Measurements from ENCODE around the gene GFY.
"Not testable (repeated sequence)": the region's sequence is repeated elsewhere in the genome, so short reads cannot be mapped to it uniquely, and the experiment has no call there.

The GFY gene

DNA sequence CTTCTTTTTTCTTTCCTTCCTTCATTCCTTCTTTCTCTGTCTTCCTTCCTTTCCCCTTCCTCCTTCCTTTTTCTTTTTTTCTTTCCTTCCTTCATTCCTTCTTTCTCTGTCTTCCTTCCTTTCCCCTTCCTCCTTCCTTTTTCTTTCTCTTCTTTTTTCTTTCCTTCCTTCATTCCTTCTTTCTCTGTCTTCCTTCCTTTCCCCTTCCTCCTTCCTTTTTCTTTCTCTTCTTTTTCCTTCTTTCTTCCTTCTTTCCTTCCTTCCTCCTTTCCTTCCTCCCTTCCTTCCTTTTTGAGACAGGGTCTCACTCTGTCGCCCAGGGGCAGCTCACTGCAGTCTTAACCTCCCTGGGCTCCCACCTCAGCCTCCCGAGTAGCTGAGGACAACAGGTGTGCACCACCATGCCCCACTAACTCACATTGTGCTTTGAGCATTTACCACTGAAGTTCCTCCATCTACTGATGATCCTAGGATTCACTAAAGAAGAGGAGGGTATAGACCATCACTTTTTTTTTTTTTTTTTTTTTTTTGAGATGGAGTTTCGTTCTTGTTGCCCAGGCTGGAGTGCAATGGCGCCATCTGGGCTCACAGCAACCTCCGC lies 19.0 kb downstream of the GFY start:
- DNase-seq (ENCODE audit: low spot score), result not testable (repeated sequence)

- no peak for DNase-seq (ENCODE audit: low spot score)
These were observed 20.8 kb downstream of the GFY start for GRCh38 chr19:49445997-49446396.

DNA sequence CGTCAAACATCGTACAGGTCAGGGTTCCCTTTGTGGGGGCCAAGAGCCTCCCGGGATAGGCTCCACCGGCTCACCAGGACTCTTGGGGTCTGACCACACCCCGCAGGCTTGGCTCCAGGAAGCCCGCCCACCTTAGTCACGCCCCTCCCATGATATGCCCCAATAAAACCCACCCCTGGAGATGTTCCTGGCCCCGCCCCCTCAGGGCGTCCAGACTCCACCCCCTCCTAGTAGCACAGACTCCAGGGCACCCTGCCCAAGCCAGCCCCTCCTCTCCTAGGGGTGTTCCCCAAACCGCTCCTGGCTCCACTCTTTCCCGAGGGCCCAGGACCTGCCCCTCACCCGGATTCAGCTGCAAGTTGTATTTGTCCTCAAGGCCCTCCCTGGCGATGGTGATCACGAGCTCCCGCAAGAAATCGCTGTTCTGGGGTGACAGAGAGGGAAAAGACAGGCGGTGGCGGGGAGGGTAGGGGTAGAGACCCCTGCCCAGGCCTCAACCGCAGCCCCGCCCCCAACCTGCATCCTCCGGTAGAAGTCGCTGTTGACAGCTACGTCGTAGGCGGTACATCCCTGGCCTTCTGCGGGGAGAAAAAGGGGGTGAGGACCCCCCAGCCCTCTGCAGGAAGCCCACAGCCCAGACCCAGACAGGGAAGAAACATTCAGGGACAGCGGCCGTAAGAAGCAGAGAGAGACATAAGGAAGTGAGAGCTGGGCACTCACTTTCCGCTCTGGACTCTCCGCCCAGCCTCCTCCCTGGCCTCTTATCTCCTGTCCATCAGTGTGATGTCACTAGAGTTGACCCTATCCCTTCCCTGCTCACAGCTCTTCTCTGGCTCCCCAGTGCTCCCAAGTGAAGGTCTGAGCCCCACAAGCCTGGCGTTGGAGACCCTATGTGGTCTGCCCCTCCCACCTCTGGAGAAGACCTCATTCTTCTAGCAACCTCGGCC lies 22.6 kb downstream of the GFY start:
- no peak for DNase-seq (ENCODE audit: low spot score)

GRCh38 chr19:49448432-49448786 lies 23.2 kb downstream of the GFY start:
- no peak for DNase-seq (ENCODE audit: low spot score)

DNA sequence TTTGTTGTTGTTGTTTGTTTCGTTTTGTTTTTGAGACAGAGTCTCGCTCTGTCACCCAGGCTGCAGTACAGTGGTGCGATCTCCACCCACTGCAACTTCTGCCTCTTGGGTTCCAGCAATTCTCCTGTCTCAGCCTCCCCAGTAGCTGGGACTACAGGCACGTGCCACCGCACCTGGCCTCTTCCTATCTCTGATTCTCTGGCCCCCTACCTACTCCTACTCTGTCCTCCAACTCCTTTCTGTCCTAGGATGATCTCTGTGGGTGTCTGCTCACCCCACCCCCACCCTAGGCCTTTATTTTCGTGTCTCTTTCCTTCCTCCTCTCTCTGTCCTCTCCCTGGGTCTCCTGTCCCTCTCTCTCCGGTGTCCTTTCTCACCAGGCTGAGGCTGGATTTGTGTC lies 25.2 kb downstream of the GFY start:
- DNase-seq (ENCODE audit: low spot score), result no peak

DNA sequence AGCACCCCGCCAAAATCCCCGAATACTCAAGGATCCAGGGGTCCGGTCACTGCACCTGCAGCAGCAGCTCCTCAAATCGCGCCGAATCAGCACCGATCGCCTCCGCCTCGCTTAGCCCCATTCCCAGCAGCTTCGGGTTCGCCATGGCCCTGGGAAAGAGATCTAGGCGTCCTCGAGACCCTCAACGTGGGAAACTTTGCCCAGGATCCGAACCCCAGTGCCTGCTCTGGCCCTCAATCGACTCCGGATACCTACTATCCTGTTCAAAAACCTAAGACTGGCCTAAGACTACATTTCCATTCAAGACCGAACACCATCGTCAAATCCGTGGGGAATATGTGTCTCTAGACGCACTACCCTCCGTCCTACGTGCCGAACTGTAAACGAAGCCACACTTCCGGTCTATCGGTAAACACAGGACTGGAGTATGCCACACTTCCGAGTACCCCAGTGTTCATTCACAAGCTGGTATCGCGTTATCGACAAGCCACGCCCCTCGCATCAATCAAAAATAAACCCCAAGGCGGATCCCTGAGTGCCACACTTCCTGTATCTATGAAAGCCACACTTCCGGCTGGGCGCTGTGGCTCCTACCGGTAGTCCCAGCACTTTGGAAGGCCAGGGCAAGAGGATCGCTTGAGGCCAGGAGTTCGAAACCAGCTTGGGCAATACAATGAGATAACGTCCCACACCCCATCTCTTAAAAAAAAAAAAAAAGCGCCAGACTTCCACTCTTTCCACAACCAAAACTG lies 26.4 kb downstream of the GFY start, which contains the start of gene PIH1D1:
Gene PIH1D1 (minus strand): TSS at position 385 of the 752 bp plus-strand sequence. CDS start 240 bp downstream, at position 145.
- peak; percentile 99 for DNase-seq (ENCODE audit: low spot score)

DNA sequence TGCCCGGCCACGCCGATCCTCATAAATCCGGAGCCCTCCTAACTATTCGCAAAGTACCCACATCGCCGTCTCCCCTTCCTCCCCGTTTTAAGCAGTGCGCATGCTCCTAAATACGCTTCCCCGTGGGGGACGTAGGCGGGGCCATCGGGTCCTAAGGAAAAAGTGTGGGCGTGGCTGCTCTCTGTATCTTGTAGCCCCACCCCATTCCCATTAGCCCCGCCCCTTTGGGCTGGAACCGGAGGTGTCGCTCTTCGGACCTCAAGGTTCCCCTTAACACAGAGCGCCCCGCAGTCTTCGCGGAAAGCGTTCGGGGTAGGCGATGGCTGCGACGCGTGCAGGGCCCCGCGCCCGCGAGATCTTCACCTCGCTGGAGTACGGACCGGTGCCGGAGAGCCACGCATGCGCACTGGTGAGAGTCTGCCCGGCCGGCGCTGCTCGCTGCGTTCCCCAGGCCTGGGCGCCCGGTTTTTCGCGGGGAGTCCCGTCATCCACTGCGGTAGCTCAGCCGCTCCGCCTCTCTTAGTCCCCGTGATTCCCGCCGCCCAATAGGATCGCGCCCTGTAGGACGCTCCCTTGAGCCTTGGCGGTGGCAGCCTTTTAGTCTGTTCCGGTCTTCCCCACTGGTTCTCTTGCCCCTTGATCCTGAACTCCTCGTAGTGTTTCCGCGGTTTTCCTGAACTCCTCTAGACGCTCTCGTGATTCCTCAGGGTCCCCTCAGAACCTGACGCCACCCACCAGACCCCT lies 28.0 kb downstream of the GFY start, which contains the start of gene ALDH16A1:
Gene ALDH16A1 (plus strand): TSS at position 213 of the 744 bp plus-strand sequence. CDS start 107 bp downstream, at position 320.
- DNase-seq (ENCODE audit: low spot score), result peak; percentile 98

DNA sequence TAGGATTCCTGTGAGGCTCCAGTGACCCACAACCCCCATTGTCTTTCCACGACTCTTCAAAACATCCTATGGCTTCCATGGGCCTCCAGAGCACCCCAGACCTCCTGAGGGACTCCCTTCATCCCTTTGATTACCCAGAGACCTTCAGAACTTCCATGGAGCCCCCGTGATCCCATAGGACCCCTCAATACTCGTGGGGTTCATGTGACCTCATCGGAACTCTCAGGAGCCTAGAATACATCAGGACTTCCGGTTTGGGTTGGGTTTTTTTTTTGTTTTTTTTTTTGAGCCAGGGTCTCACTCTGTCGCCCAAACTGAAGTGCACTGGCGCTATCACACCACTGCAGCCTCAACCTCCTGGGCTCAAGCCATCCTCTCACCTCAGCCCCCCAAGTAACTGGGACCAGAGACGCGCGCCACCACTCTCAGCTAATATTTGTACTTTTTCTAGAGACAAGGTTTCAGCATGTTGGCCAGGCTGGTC lies 28.6 kb downstream of the GFY start:
- no peak for DNase-seq (ENCODE audit: low spot score)

DNA sequence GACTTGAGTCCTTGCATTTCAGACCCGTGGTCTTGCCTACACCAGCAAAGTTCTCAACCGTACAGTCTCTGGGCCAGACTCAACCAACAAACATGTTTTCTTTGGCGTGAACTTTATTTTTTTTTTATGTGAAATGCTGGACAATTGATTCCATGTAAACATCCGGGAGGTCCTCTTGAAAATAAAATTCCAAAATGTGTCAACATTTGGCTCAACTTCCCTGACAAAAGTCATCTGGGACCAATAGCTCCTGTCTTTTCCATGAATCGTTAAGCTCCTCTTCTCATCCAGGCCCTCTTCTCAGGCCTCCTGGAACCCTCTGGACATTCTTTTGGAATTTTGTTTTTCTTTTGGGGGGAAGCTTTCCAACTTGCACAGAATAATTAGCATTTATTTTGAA lies 30.6 kb downstream of the GFY start:
- DNase-seq (ENCODE audit: low spot score), result no peak

DNA sequence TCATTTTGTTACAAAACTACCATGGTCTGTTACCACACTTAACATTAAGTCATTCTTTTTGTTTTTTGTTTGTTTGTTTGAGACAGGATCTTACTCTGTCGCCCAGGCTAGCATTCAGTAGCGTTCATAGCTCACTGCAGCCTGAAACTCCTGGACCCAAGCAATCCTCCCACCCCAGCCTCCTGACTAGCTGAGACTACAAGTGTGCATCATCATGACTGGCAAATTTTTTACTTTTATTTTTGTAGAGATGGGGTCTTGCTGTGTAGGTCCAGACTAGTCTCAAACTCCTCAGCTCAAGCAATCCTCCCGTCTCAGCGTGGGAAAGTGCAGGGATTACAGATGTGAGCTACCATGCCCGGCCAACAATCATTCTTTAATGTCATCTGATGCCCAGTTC lies 31.1 kb downstream of the GFY start:
- no peak for DNase-seq (ENCODE audit: low spot score)

GRCh38 chr19:49458567-49458903 lies 33.3 kb downstream of the GFY start:
- DNase-seq (ENCODE audit: low spot score), result no peak

DNA sequence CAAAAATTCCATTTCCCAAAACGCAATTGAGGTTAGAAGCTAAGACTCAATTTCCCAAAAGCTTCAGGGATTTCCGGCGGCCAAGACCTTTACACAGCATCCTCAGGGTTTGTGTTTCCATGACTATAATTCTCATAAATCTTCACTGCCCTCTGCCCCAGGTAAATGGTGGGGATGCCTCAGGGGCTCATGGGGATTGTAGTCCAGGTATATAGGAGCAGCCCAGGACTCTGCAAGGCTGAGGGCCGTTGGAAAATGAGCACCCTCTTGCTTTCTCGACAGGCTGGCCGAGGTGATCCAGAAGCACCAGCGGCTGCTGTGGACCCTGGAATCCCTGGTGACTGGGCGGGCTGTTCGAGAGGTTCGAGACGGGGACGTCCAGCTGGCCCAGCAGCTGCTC lies 34.2 kb downstream of the GFY start:
- no peak for DNase-seq (ENCODE audit: low spot score)

GRCh38 chr19:49461130-49461529 lies 35.9 kb downstream of the GFY start:
- not testable (repeated sequence) for DNase-seq (ENCODE audit: low spot score)

DNA sequence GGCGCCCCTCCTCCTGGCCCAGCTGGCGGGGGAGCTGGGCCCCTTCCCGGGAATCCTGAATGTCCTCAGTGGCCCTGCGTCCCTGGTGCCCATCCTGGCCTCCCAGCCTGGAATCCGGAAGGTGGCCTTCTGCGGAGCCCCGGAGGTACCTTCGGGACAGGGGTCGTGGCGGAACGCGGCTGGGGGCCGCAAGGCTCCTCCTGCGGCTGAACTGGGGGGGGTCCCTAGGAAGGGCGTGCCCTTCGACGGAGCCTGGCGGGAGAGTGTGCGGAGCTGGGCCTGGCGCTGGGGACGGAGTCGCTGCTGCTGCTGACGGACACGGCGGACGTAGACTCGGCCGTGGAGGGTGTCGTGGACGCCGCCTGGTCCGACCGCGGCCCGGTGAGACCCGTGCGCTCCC lies 36.5 kb downstream of the GFY start:
- no peak for DNase-seq (ENCODE audit: low spot score)

GRCh38 chr19:49462492-49462891 lies 37.3 kb downstream of the GFY start:
- DNase-seq (ENCODE audit: low spot score), result no peak

DNA sequence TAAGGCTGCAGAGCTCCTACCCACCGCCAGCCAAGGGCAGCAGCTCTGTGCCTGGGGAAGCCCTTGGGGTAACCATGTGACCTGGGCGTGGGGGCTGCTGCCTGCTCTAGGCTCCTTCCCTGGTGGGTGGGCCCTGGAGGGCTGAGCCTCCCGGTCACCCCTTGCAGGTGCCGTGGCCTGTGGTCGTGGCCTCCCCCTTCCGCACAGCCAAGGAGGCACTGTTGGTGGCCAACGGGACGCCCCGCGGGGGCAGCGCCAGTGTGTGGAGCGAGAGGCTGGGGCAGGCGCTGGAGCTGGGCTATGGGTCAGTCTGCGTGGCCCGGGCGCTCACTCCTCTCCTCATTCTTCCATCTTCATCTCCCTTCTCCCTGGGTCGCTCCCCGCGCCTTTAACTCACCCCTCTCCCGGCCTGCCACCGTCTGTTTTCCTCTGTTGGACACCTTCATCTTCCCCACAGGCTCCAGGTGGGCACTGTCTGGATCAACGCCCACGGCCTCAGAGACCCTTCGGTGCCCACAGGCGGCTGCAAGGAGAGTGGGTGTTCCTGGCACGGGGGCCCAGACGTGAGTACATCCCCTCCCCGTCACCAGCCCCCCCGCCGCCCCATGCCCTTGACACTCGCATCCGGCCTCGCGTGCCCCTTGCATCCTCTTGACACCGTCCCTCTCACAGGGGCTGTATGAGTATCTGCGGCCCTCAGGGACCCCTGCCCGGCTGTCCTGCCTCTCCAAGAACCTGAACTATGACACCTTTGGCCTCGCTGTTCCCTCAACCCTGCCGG lies 39.0 kb downstream of the GFY start:
- no peak for DNase-seq (ENCODE audit: low spot score)

- DNase-seq (ENCODE audit: low spot score), result no peak
These were observed 40.2 kb downstream of the GFY start for GRCh38 chr19:49465371-49465770.

- DNase-seq (ENCODE audit: low spot score), result no peak
These were observed 43.0 kb downstream of the GFY start for GRCh38 chr19:49468199-49468598.

DNA sequence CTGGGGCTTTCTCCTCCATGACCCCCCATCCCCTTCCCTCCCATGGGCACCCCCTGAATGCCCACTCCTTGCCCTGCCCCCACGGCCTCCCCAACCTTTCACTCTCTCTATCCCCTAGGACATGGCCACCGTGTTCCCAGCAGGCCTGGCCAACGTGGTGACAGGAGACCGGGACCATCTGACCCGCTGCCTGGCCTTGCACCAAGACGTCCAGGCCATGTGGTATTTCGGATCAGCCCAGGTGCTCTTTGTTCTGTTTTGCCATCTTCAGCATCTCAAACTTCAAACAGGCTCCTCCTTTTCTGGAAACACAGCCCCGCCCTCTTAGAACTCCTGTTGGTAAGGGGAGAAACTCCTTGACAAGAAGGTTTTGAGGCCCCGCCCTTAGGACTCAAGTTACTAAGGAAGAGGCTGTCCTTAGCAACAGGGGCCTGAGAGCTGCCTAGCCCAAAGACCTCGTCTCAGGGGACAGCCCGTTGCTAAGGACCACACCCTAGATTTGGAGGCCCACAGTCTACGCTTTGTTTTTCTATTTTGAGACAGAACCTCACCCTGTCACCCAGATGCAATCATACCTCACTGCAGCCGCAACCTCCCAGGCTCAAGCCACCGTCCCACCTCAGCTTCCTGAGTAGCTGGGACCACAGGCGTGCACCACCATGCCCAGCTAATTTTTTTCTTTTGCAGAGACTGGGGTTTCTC lies 43.7 kb downstream of the GFY start:
- no peak for DNase-seq (ENCODE audit: low spot score)
